GM12892 (cell line): ENCODE data around the gene OR6J1.

Experiments used
- POLR2A ChIP-seq: IDR thresholded peaks from 2 replicates; pipeline ENCODE4 v1.6.1; 2011; ENCODE audit warnings: low read depth, low read length, control low read depth
- POLR2AphosphoS5 ChIP-seq: IDR thresholded peaks from 2 replicates; pipeline ENCODE4 v1.6.1; 2011; ENCODE audit warnings: low read depth, low read length, control low read depth
- TAF1 ChIP-seq: IDR thresholded peaks from 2 replicates; pipeline ENCODE4 v1.6.1; 2011; ENCODE audit warnings: low read depth, mild to moderate bottlenecking, control low read depth, low read length, borderline replicate concordance

- TF ChIP-seq POLR2A (no peak), POLR2AphosphoS5 (no peak), TAF1 (no peak)
Observed at GRCh38 chr14:22656945-22657731, 13.0 kb upstream of the OR6J1 start.
